AG04450 (cell line): ENCODE measurements around the gene DNMT3A. TPM values are rescaled to one million over a fixed set of nuclear protein-coding genes. Genes with fewer than 3 reads are reported as not detected.

Experiments
- CTCF ChIA-PET: fragments of 300-600, 350-600 bp; formaldehyde crosslinking; extraction: SDS; loops from one replicate; lab custom pipeline; 2022; ENCODE audit warnings: antibody characterized with exemption, inconsistent platforms; lab: Charles Lee
- POLR2A ChIA-PET: fragments of 350-600 bp; formaldehyde crosslinking; extraction: SDS; loops from one replicate; lab custom pipeline; 2021; ENCODE audit warnings: antibody characterized with exemption, inconsistent platforms; lab: Yijun Ruan, JAX
- DNase-seq: peaks from one replicate; pipeline ENCODE4 v3.0.0-alpha.2; 2011; ENCODE audit warnings: low read depth, low spot score
- H3K27ac ChIP-seq: one replicate; pipeline ENCODE4 v1.5.1; 2012; ENCODE audit warnings: low read depth, low read length, control low read depth
- H3K27me3 ChIP-seq: one replicate; pipeline ENCODE4 v1.6.0; 2012; ENCODE audit warnings: low read length; ENCODE audit not compliant: control insufficient read depth, insufficient read depth
- H3K4me3 ChIP-seq: 2 replicates; pipeline ENCODE4 v1.5.1; 2011; ENCODE audit warnings: mild to moderate bottlenecking, low read depth, low read length, control low read depth
- H3K9me3 ChIP-seq: 2 replicates; pipeline ENCODE4 v1.5.1; 2012; ENCODE audit warnings: low read length; ENCODE audit not compliant: control insufficient read depth, insufficient read depth
- CTCF ChIP-seq: IDR thresholded peaks from 2 replicates; pipeline ENCODE4 v1.5.1; 2011; ENCODE audit warnings: low read depth, low read length, control low read depth, inconsistent platforms
- polyA plus RNA-seq: library from polyadenylated mRNA; depleted of rRNA; stranded (reverse); fragments of >200 nt; gene quantifications from 2 replicates; pipeline ENCODE4 v1.2.3, GENCODE V29; 2011

DNMT3A gene
- polyA plus RNA-seq, 1 experiment, result 4.1 TPM

- H3K27me3 ChIP-seq, result no peaks in the 10 kb centered on the region
- H3K9me3 ChIP-seq, result no peaks in the 10 kb centered on the region
- CTCF ChIA-PET, result interaction anchor here (1.7 to 3.8 kb wide), 3 partner anchors 11 to 25 kb away, joined by 3 to 20 read pairs (median 15); no protein-coding TSS in a partner anchor
- H3K4me3 ChIP-seq, result no peak overlapping the region
- no peak for DNase-seq
- no peak overlapping the region for H3K27ac ChIP-seq
- POLR2A ChIA-PET, result no interaction called here
- TF ChIP-seq CTCF, result no peak
These were observed 45.5 kb upstream of the DNMT3A start for GRCh38 chr2:25386971-25387875.

GRCh38 chr2:25385910-25386309 is 44.2 kb upstream of the DNMT3A start:
- ChIA-PET POLR2A (no interaction called here), CTCF (interaction anchor here (1.1 to 3.8 kb wide), 4 partner anchors 9 to 23 kb away, joined by 3 to 20 read pairs (median 10); no protein-coding TSS in a partner anchor)
- H3K27ac ChIP-seq, result no peak overlapping the region
- TF ChIP-seq CTCF, result no peak
- no peak overlapping the region for H3K4me3 ChIP-seq
- H3K9me3 ChIP-seq, result no peaks in the 10 kb centered on the region
- no peak for DNase-seq
- H3K27me3 ChIP-seq, result no peaks in the 10 kb centered on the region

GRCh38 chr2:25383806-25384205 is 42.1 kb upstream of the DNMT3A start:
- ChIA-PET CTCF (interaction anchor here (1.0 to 1.4 kb wide), 2 partner anchors 9 to 22 kb away, joined by 4 to 7 read pairs; no protein-coding TSS in a partner anchor), POLR2A (no interaction called here)
- DNase-seq, result no peak
- no peak for TF ChIP-seq CTCF
- H3K27me3 ChIP-seq, result no peaks in the 10 kb centered on the region
- peaks cover 9% of the 10 kb centered on the region for H3K9me3 ChIP-seq
- no peak overlapping the region for H3K4me3 ChIP-seq
- H3K27ac ChIP-seq, result no peak overlapping the region

GRCh38 chr2:25381502-25381901 is 39.8 kb upstream of the DNMT3A start:
- H3K27ac ChIP-seq, result no peak overlapping the region
- DNase-seq, result no peak
- TF ChIP-seq CTCF, result no peak
- ChIA-PET POLR2A (no interaction called here), CTCF (interaction anchor here (1.4 to 4.0 kb wide), 3 partner anchors 19 to 283 kb away, joined by 3 to 21 read pairs (median 5); no protein-coding TSS in a partner anchor)
- no peaks in the 10 kb centered on the region for H3K27me3 ChIP-seq
- peaks cover 16% of the 10 kb centered on the region for H3K9me3 ChIP-seq
- no peak overlapping the region for H3K4me3 ChIP-seq
